Measurements from ENCODE around the gene UBE2Q1. TPM values are rescaled to one million over a fixed set of nuclear protein-coding genes. Genes with fewer than 3 reads are reported as not detected.
A peak's percentile ranks its signal among the peaks of the same experiment; 100 is the strongest.

The UBE2Q1 gene
- total and polyA plus RNA-seq, 4 donors: 25.5 to 63.9 (median 45.0) TPM

GRCh38 chr1:154559466-154560044 lies 1.1 kb upstream of the UBE2Q1 start:
- H3K27ac ChIP-seq (ENCODE audit: low read depth in 1 of 2, low read length in 2 of 2): peak overlapping the region in 1 of 2 donors; percentile 38
- peaks cover 2 to 8% of the 10 kb centered on the region in 2 donors for H3K4me1 ChIP-seq (ENCODE audit: control insufficient read depth in 1 of 2, insufficient read depth in 2 of 2, low read length in 2 of 2)
- H3K36me3 ChIP-seq (ENCODE audit: control insufficient read depth in 1 of 2, insufficient read depth in 2 of 2, low read length in 1 of 2): peaks cover 5 to 7% of the 10 kb centered on the region in 2 donors
- peak overlapping the region; percentile 16 to 36 for H3K4me3 ChIP-seq (ENCODE audit: low read length in 2 of 2)
- peak; percentile 91 for ATAC-seq (ENCODE audit: low FRiP score)
- 9 to 10% methylated on average over 13 of the region's 13 CpGs for WGBS, 2 donors
- no peaks in the 10 kb centered on the region for H3K9me3 ChIP-seq (ENCODE audit: control insufficient read depth, low read length)
- peak; percentile 90 to 92 for DNase-seq
- H3K27me3 ChIP-seq (ENCODE audit: control insufficient read depth in 1 of 2, insufficient read depth in 2 of 2, low read length in 1 of 2): no peaks in the 10 kb centered on the region
- intact Hi-C loops (cut with DNase I): loop anchor here (2.0 to 5.0 kb wide), 4 partner anchors 47 to 378 kb away; partner anchors contain the start of gene PMVK (in 1 of the 2)

- H3K36me3 ChIP-seq (ENCODE audit: control insufficient read depth in 1 of 2, insufficient read depth in 2 of 2, low read length in 1 of 2): peaks cover 6 to 7% of the 10 kb centered on the region in 2 donors
- DNase-seq: peak; percentile 99 to 100
- WGBS, 2 donors: 1% methylated on average over 44 to 57 of the region's 57 CpGs
- H3K4me3 ChIP-seq (ENCODE audit: low read length in 2 of 2): peak overlapping the region; percentile 16 to 36
- no peaks in the 10 kb centered on the region for H3K9me3 ChIP-seq (ENCODE audit: control insufficient read depth, low read length)
- H3K27ac ChIP-seq (ENCODE audit: low read depth in 1 of 2, low read length in 2 of 2): peak overlapping the region in 1 of 2 donors; percentile 38
- intact Hi-C loops (cut with DNase I): loop anchor here (2.0 to 5.0 kb wide), 4 partner anchors 48 to 378 kb away; partner anchors contain the start of gene PMVK (in 1 of the 2)
- ATAC-seq (ENCODE audit: low FRiP score): peak; percentile 99
- no peaks in the 10 kb centered on the region for H3K27me3 ChIP-seq (ENCODE audit: control insufficient read depth in 1 of 2, insufficient read depth in 2 of 2, low read length in 1 of 2)
- peaks cover 2 to 8% of the 10 kb centered on the region in 2 donors for H3K4me1 ChIP-seq (ENCODE audit: control insufficient read depth in 1 of 2, insufficient read depth in 2 of 2, low read length in 2 of 2)
Measured at GRCh38 chr1:154558720-154559465, 431 bp upstream of the UBE2Q1 start.

- H3K27ac ChIP-seq (ENCODE audit: low read depth in 1 of 2, low read length in 2 of 2): no peak overlapping the region
- no peaks in the 10 kb centered on the region for H3K27me3 ChIP-seq (ENCODE audit: control insufficient read depth in 1 of 2, insufficient read depth in 2 of 2, low read length in 1 of 2)
- ATAC-seq (ENCODE audit: low FRiP score) (no peak), DNase-seq (no peak)
- peaks cover 2 to 8% of the 10 kb centered on the region in 2 donors for H3K4me1 ChIP-seq (ENCODE audit: control insufficient read depth in 1 of 2, insufficient read depth in 2 of 2, low read length in 2 of 2)
- intact Hi-C loops (cut with DNase I): loop anchor here in 1 of 2 donors (5.0 kb wide), 1 partner anchor 380 kb away; the partner anchor contains the start of gene PMVK
- 8 to 16% methylated on average over 7 of the region's 7 CpGs for WGBS, 2 donors
- H3K36me3 ChIP-seq (ENCODE audit: control insufficient read depth in 1 of 2, insufficient read depth in 2 of 2, low read length in 1 of 2): peaks cover 6 to 14% of the 10 kb centered on the region in 2 donors
- peak overlapping the region; percentile 70 to 79 for H3K4me3 ChIP-seq (ENCODE audit: low read length in 2 of 2)
- H3K9me3 ChIP-seq (ENCODE audit: control insufficient read depth, low read length): no peaks in the 10 kb centered on the region
Measured at GRCh38 chr1:154557248-154557938, 1.1 kb downstream of the UBE2Q1 start.

- ATAC-seq (ENCODE audit: low FRiP score) (no peak), DNase-seq (peak in 1 of 2 donors; percentile 55)
- Histone ChIP-seq H3K27me3 (ENCODE audit: control insufficient read depth in 1 of 2, insufficient read depth in 2 of 2, low read length in 1 of 2) (no peaks in the 10 kb centered on the region), H3K9me3 (ENCODE audit: control insufficient read depth, low read length) (no peaks in the 10 kb centered on the region), H3K4me1 (ENCODE audit: control insufficient read depth in 1 of 2, insufficient read depth in 2 of 2, low read length in 2 of 2) (peaks cover 2 to 8% of the 10 kb centered on the region in 2 donors), H3K27ac (ENCODE audit: low read depth in 1 of 2, low read length in 2 of 2) (no peak overlapping the region), H3K36me3 (ENCODE audit: control insufficient read depth in 1 of 2, insufficient read depth in 2 of 2, low read length in 1 of 2) (peaks cover 9 to 21% of the 10 kb centered on the region in 2 donors), H3K4me3 (ENCODE audit: low read length in 2 of 2) (peak overlapping the region in 1 of 2 donors; percentile 79)
- 3% methylated on average over 4 of the region's 4 CpGs for WGBS, 2 donors
- intact Hi-C loops (cut with DNase I): loop anchor here in 1 of 2 donors (5.0 kb wide), 1 partner anchor 381 kb away; the partner anchor contains the start of gene PMVK
Measured at GRCh38 chr1:154556422-154556821, 2.0 kb downstream of the UBE2Q1 start.

- peaks cover 2 to 8% of the 10 kb centered on the region in 2 donors for H3K4me1 ChIP-seq (ENCODE audit: control insufficient read depth in 1 of 2, insufficient read depth in 2 of 2, low read length in 2 of 2)
- no peak for ATAC-seq (ENCODE audit: low FRiP score)
- DNase-seq: no peak
- no peak overlapping the region for H3K27ac ChIP-seq (ENCODE audit: low read depth in 1 of 2, low read length in 2 of 2)
- intact Hi-C loops (cut with DNase I): no loop called here
- no peaks in the 10 kb centered on the region for H3K27me3 ChIP-seq (ENCODE audit: control insufficient read depth in 1 of 2, insufficient read depth in 2 of 2, low read length in 1 of 2)
- no peaks in the 10 kb centered on the region for H3K9me3 ChIP-seq (ENCODE audit: control insufficient read depth, low read length)
- no peak overlapping the region for H3K4me3 ChIP-seq (ENCODE audit: low read length in 2 of 2)
- H3K36me3 ChIP-seq (ENCODE audit: control insufficient read depth in 1 of 2, insufficient read depth in 2 of 2, low read length in 1 of 2): peaks cover 9 to 29% of the 10 kb centered on the region in 2 donors
- 59 to 68% methylated on average over 12 of the region's 12 CpGs for WGBS, 2 donors
Measured at GRCh38 chr1:154553056-154554030, 5.1 kb downstream of the UBE2Q1 start.

- 91 to 94% methylated on average over 6 of the region's 6 CpGs for WGBS, 2 donors
- H3K36me3 ChIP-seq (ENCODE audit: control insufficient read depth in 1 of 2, insufficient read depth in 2 of 2, low read length in 1 of 2): peaks cover 9 to 29% of the 10 kb centered on the region in 2 donors
- DNase-seq (no peak), ATAC-seq (ENCODE audit: low FRiP score) (no peak)
- H3K9me3 ChIP-seq (ENCODE audit: control insufficient read depth, low read length): no peaks in the 10 kb centered on the region
- peaks cover 2 to 8% of the 10 kb centered on the region in 2 donors for H3K4me1 ChIP-seq (ENCODE audit: control insufficient read depth in 1 of 2, insufficient read depth in 2 of 2, low read length in 2 of 2)
- H3K4me3 ChIP-seq (ENCODE audit: low read length in 2 of 2): no peak overlapping the region
- no peak overlapping the region for H3K27ac ChIP-seq (ENCODE audit: low read depth in 1 of 2, low read length in 2 of 2)
- H3K27me3 ChIP-seq (ENCODE audit: control insufficient read depth in 1 of 2, insufficient read depth in 2 of 2, low read length in 1 of 2): no peaks in the 10 kb centered on the region
- intact Hi-C loops (cut with DNase I): no loop called here
Measured at GRCh38 chr1:154552036-154552435, 6.4 kb downstream of the UBE2Q1 start.

- no peaks in the 10 kb centered on the region for H3K27me3 ChIP-seq (ENCODE audit: control insufficient read depth in 1 of 2, insufficient read depth in 2 of 2, low read length in 1 of 2)
- no peak overlapping the region for H3K4me3 ChIP-seq (ENCODE audit: low read length in 2 of 2)
- ATAC-seq (ENCODE audit: low FRiP score) (no peak), DNase-seq (no peak)
- no peaks in the 10 kb centered on the region for H3K9me3 ChIP-seq (ENCODE audit: control insufficient read depth, low read length)
- H3K36me3 ChIP-seq (ENCODE audit: control insufficient read depth in 1 of 2, insufficient read depth in 2 of 2, low read length in 1 of 2): peaks cover 9 to 29% of the 10 kb centered on the region in 2 donors
- H3K27ac ChIP-seq (ENCODE audit: low read depth in 1 of 2, low read length in 2 of 2): no peak overlapping the region
- 87 to 92% methylated on average over 4 of the region's 4 CpGs for WGBS, 2 donors
- intact Hi-C loops (cut with DNase I): no loop called here
- H3K4me1 ChIP-seq (ENCODE audit: control insufficient read depth in 1 of 2, insufficient read depth in 2 of 2, low read length in 2 of 2): peaks cover 2 to 4% of the 10 kb centered on the region in 2 donors
Measured at GRCh38 chr1:154551474-154551873, 7.0 kb downstream of the UBE2Q1 start.

Measured in aorta (tissue), 5 donors.